HL-60 (cell line): ENCODE results near the gene KRTAP4-8.

Experiments
- REST ChIP-seq: IDR thresholded peaks from 2 replicates; pipeline ENCODE4 v1.6.1; 2012; ENCODE audit warnings: low read depth; ENCODE audit not compliant: insufficient replicate concordance
- TF ChIP-seq, protein P1 (sequence below): IDR thresholded peaks from one replicate; pipeline ENCODE4 v1.5.1; 2011; ENCODE audit warnings: low read length, control low read depth, inconsistent platforms; ENCODE audit not compliant: insufficient read depth

GRCh38 chr17:41082626-41083025, 15.3 kb downstream of the KRTAP4-8 start:
- TF ChIP-seq, protein P1, sequence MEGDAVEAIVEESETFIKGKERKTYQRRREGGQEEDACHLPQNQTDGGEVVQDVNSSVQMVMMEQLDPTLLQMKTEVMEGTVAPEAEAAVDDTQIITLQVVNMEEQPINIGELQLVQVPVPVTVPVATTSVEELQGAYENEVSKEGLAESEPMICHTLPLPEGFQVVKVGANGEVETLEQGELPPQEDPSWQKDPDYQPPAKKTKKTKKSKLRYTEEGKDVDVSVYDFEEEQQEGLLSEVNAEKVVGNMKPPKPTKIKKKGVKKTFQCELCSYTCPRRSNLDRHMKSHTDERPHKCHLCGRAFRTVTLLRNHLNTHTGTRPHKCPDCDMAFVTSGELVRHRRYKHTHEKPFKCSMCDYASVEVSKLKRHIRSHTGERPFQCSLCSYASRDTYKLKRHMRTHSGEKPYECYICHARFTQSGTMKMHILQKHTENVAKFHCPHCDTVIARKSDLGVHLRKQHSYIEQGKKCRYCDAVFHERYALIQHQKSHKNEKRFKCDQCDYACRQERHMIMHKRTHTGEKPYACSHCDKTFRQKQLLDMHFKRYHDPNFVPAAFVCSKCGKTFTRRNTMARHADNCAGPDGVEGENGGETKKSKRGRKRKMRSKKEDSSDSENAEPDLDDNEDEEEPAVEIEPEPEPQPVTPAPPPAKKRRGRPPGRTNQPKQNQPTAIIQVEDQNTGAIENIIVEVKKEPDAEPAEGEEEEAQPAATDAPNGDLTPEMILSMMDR, result no peak
- TF ChIP-seq REST, result no peak
